CD4-positive, alpha-beta T cell (primary cell): Measurements from ENCODE around the gene FBXL16. TPM values are rescaled to one million over a fixed set of nuclear protein-coding genes. Genes with fewer than 3 reads are reported as not detected.

Source experiments
- ATAC-seq: fragments of 200-7000 bp; cut with Tn5 transposase; one replicate; pipeline ENCODE4 v1.10.0; 2022; ENCODE audit warnings: mild to moderate bottlenecking; ENCODE audit not compliant: poor library complexity
- CTCF ChIA-PET: fragments of 350-600 bp; sonication (Branson Sonifier 250); formaldehyde crosslinking; loops from one replicate; lab custom pipeline; 2021; ENCODE audit warnings: antibody characterized with exemption, inconsistent platforms; lab: Charles Lee
- POLR2A ChIA-PET: fragments of 350-600 bp; sonication (Branson Sonifier 250); formaldehyde crosslinking; loops from one replicate; lab custom pipeline; 2021; ENCODE audit warnings: antibody characterized with exemption, inconsistent platforms; lab: Charles Lee
- DNase-seq, 14 experiments: peaks; one replicate each; pipeline ENCODE4 v3.0.0-alpha.2; 2013 to 2020; ENCODE audit warnings: mixed read lengths in 2 of 14
- H3K27ac ChIP-seq, 2 donors: one replicate each; pipeline versions ENCODE4 v1.5.1 to v1.7.0; 2013; ENCODE audit warnings: low read length in 2 of 2, low read depth in 1 of 2, mild to moderate bottlenecking in 1 of 2
- H3K27me3 ChIP-seq, 2 experiments: 1 replicate in 1 of 2; 2 replicates in 1 of 2; pipeline versions ENCODE4 v1.6.1 to v1.7.0; 2013; ENCODE audit warnings: low read length in 2 of 2, control low read depth in 1 of 2, mild to moderate bottlenecking in 1 of 2, moderate library complexity in 1 of 2; ENCODE audit not compliant: insufficient read depth in 2 of 2, control insufficient read depth in 1 of 2
- H3K36me3 ChIP-seq: one replicate; pipeline ENCODE4 v1.6.1; 2013; ENCODE audit warnings: low read length, control low read depth; ENCODE audit not compliant: insufficient read depth
- H3K4me1 ChIP-seq: one replicate; pipeline ENCODE4 v1.6.1; 2013; ENCODE audit warnings: low read length, control low read depth; ENCODE audit not compliant: insufficient read depth
- H3K4me3 ChIP-seq: one replicate; pipeline ENCODE4 v1.5.1; 2013; ENCODE audit warnings: mild to moderate bottlenecking, low read length, moderate library complexity
- H3K9me3 ChIP-seq, 2 experiments: 1 replicate in 1 of 2; 2 replicates in 1 of 2; pipeline versions ENCODE4 v1.6.1 to v1.7.0; 2013; ENCODE audit warnings: low read length in 2 of 2, mild to moderate bottlenecking in 2 of 2, control low read depth in 1 of 2, moderate library complexity in 1 of 2; ENCODE audit not compliant: control insufficient read depth in 1 of 2, insufficient read depth in 1 of 2
- H3K27ac Mint-ChIP-seq: one replicate; pipeline ENCODE4 v1.8.0; 2020; ENCODE audit warnings: mixed read lengths
- H3K27me3 Mint-ChIP-seq: one replicate; pipeline ENCODE4 v1.8.0; 2021; ENCODE audit warnings: mixed read lengths
- H3K36me3 Mint-ChIP-seq: one replicate; pipeline ENCODE4 v1.8.0; 2021; ENCODE audit warnings: low read depth, mixed read lengths
- H3K4me1 Mint-ChIP-seq: one replicate; pipeline ENCODE4 v1.8.0; 2021; ENCODE audit warnings: low read depth, mixed read lengths
- H3K4me3 Mint-ChIP-seq: one replicate; pipeline ENCODE4 v1.8.0; 2020; ENCODE audit warnings: mild to moderate bottlenecking, mixed read lengths
- H3K9me3 Mint-ChIP-seq: one replicate; pipeline ENCODE4 v1.8.0; 2020; ENCODE audit warnings: mixed read lengths
- CTCF ChIP-seq: fragments of 200-600 bp; IDR thresholded peaks from one replicate; pipeline ENCODE4 v1.8.0; 2022; ENCODE audit warnings: antibody characterized with exemption, mild to moderate bottlenecking
- intact Hi-C, 2 experiments: fragments of 100-400 bp; cut with DNase I in 1 of 2; cut with micrococcal nuclease in 1 of 2; formaldehyde crosslinking; loops; one replicate each; pipeline versions ENCODE4 v1.15.1 to v1.9.0; 2023 to 2025; cut with DNase I, micrococcal nuclease
- total RNA-seq, 174 experiments: library from RNA in 2 of 174; stranded (reverse) in 2 of 174; gene quantifications; one replicate each; pipeline ENCODE4 v1.2.3 and lab custom pipeline; 2021 to 2026

Gene FBXL16
- total RNA-seq, 2 experiments from 2014 or later, result 11.0 to 11.7 TPM

GRCh38 chr16:749010-749409, 43.4 kb upstream of the FBXL16 start:
- H3K9me3 ChIP-seq, result no peaks in the 10 kb centered on the region
- H3K4me1 ChIP-seq, result no peaks in the 10 kb centered on the region
- no peak for TF ChIP-seq CTCF
- DNase-seq (no peak), ATAC-seq (no peak)
- Mint-ChIP-seq H3K4me1 (no peaks in the 10 kb centered on the region), H3K27me3 (no peaks in the 10 kb centered on the region), H3K9me3 (no peaks in the 10 kb centered on the region), H3K36me3 (no peaks in the 10 kb centered on the region), H3K4me3 (no peak overlapping the region), H3K27ac (no peak overlapping the region)
- CTCF ChIA-PET, result no interaction called here
- no peaks in the 10 kb centered on the region for H3K36me3 ChIP-seq
- no peak overlapping the region for H3K27ac ChIP-seq
- H3K27me3 ChIP-seq, result no peaks in the 10 kb centered on the region
- intact Hi-C loops, result no loop called here
- no peak overlapping the region for H3K4me3 ChIP-seq
- POLR2A ChIA-PET, result no interaction called here

- Histone ChIP-seq H3K27ac (no peak overlapping the region), H3K27me3 (no peaks in the 10 kb centered on the region), H3K9me3 (no peaks in the 10 kb centered on the region), H3K36me3 (no peaks in the 10 kb centered on the region), H3K4me3 (no peak overlapping the region), H3K4me1 (no peaks in the 10 kb centered on the region)
- TF ChIP-seq CTCF, result no peak
- CTCF ChIA-PET, result no interaction called here
- intact Hi-C loops, result no loop called here
- H3K27me3 Mint-ChIP-seq, result no peaks in the 10 kb centered on the region
- DNase-seq, result no peak
- ATAC-seq, result no peak
- H3K9me3 Mint-ChIP-seq, result no peaks in the 10 kb centered on the region
- no peaks in the 10 kb centered on the region for H3K36me3 Mint-ChIP-seq
- H3K4me3 Mint-ChIP-seq, result no peak overlapping the region
- no peak overlapping the region for H3K27ac Mint-ChIP-seq
- POLR2A ChIA-PET, result no interaction called here
- no peaks in the 10 kb centered on the region for H3K4me1 Mint-ChIP-seq
Observed at GRCh38 chr16:747978-748746, 42.6 kb upstream of the FBXL16 start.

GRCh38 chr16:746637-747036, 41.0 kb upstream of the FBXL16 start:
- Mint-ChIP-seq H3K27me3 (no peaks in the 10 kb centered on the region), H3K4me1 (no peaks in the 10 kb centered on the region), H3K9me3 (no peaks in the 10 kb centered on the region), H3K36me3 (no peaks in the 10 kb centered on the region), H3K4me3 (no peak overlapping the region), H3K27ac (no peak overlapping the region)
- Histone ChIP-seq H3K9me3 (no peaks in the 10 kb centered on the region), H3K27ac (no peak overlapping the region), H3K36me3 (no peaks in the 10 kb centered on the region), H3K4me1 (no peaks in the 10 kb centered on the region), H3K27me3 (no peaks in the 10 kb centered on the region), H3K4me3 (no peak overlapping the region)
- TF ChIP-seq CTCF, result no peak
- POLR2A ChIA-PET, result no interaction called here
- CTCF ChIA-PET, result no interaction called here
- intact Hi-C loops, result no loop called here
- DNase-seq (no peak), ATAC-seq (no peak)
